ENCODE results near the gene PCNX4.

DNA sequence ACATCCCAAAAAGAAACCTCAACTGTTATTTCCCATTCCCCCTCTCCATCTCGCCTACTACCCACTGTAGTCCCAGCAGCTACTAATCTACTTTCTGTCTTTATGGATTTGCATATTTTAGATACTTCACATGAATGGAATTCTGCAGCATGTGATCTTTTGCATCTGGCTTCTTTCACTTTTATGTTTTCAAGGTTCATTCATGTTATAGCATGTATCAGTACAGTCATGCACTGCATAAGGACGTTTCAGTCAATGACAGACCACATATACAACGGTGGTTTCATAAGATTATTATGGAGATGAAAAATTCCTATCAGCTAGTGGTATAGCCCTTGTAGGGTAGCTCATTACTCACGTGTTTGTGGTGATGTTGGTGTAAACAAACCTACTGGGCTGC is 24.5 kb downstream of the PCNX4 start:
- TF ChIP-seq SP1 (IDR thresholded peaks at IDR 0.05) (no peak), FOXK2 (IDR thresholded peaks at IDR 0.05) (no peak), CTBP1 (IDR thresholded peaks at IDR 0.05; ENCODE audit: borderline replicate concordance) (no peak), HDGF (IDR thresholded peaks at IDR 0.05; ENCODE audit: borderline replicate concordance) (no peak), TARDBP (IDR thresholded peaks at IDR 0.05) (no peak), ARNT (IDR thresholded peaks at IDR 0.05) (no peak), LEF1 (IDR thresholded peaks at IDR 0.05; ENCODE audit: borderline replicate concordance) (no peak), ZNF384 (IDR thresholded peaks at IDR 0.05) (no peak)
- TF ChIP-seq, protein P1, sequence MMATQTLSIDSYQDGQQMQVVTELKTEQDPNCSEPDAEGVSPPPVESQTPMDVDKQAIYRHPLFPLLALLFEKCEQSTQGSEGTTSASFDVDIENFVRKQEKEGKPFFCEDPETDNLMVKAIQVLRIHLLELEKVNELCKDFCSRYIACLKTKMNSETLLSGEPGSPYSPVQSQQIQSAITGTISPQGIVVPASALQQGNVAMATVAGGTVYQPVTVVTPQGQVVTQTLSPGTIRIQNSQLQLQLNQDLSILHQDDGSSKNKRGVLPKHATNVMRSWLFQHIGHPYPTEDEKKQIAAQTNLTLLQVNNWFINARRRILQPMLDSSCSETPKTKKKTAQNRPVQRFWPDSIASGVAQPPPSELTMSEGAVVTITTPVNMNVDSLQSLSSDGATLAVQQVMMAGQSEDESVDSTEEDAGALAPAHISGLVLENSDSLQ (IDR thresholded peaks at IDR 0.05) = no peak

Data from HEK293T (cell line).